CD4-positive, alpha-beta memory T cell (primary cell): ENCODE data around the gene NIT2. TPM values are rescaled to one million over a fixed set of nuclear protein-coding genes. Genes with fewer than 3 reads are reported as not detected.
A peak's percentile ranks its signal among the peaks of the same experiment; 100 is the strongest.

Source experiments
- CTCF ChIA-PET: fragments of 350-600 bp; sonication (Branson Sonifier 250); formaldehyde crosslinking; loops from one replicate; lab custom pipeline; 2021; ENCODE audit warnings: inconsistent platforms; ENCODE audit not compliant: partially characterized antibody; lab: Charles Lee
- POLR2A ChIA-PET: fragments of 350-600 bp; sonication (Branson Sonifier 250); formaldehyde crosslinking; loops from one replicate; lab custom pipeline; 2021; ENCODE audit not compliant: partially characterized antibody; lab: Charles Lee
- DNase-seq, 5 donors: peaks; one replicate each; pipeline versions ENCODE4 v3.0.0 to v3.0.0-alpha.2; 2020 to 2022; ENCODE audit warnings: mixed read lengths in 1 of 5
- H3K27ac ChIP-seq: one replicate; pipeline ENCODE4 v1.7.0; 2013; ENCODE audit warnings: low read depth, low read length
- H3K27me3 ChIP-seq: 2 replicates; pipeline ENCODE4 v1.7.0; 2013; ENCODE audit warnings: mild to moderate bottlenecking, low read length, moderate library complexity; ENCODE audit not compliant: insufficient read depth
- H3K36me3 ChIP-seq: 2 replicates; pipeline ENCODE4 v1.7.0; 2013; ENCODE audit warnings: mild to moderate bottlenecking, low read length, moderate library complexity; ENCODE audit not compliant: insufficient read depth
- H3K4me1 ChIP-seq: 2 replicates; pipeline ENCODE4 v1.7.0; 2013; ENCODE audit warnings: mild to moderate bottlenecking, low read length, moderate library complexity; ENCODE audit not compliant: insufficient read depth
- H3K4me3 ChIP-seq, 2 donors: one replicate each; pipeline ENCODE4 v1.7.0; 2013; ENCODE audit warnings: low read length in 2 of 2, mild to moderate bottlenecking in 1 of 2
- H3K9me3 ChIP-seq, 2 donors: one replicate each; pipeline ENCODE4 v1.7.0; 2013; ENCODE audit warnings: low read length in 2 of 2, control low read depth in 1 of 2; ENCODE audit not compliant: control insufficient read depth in 1 of 2
- H3K27ac Mint-ChIP-seq, 7 donors: one replicate each; pipeline ENCODE4 v1.8.0; 2020 to 2021; ENCODE audit warnings: mixed read lengths in 7 of 7, mild to moderate bottlenecking in 6 of 7, inconsistent platforms in 3 of 7, moderate library complexity in 3 of 7
- H3K27me3 Mint-ChIP-seq, 2 donors: one replicate each; pipeline ENCODE4 v1.8.0; 2020 to 2021; ENCODE audit warnings: mixed read lengths in 2 of 2
- H3K36me3 Mint-ChIP-seq, 2 donors: one replicate each; pipeline ENCODE4 v1.8.0; 2020 to 2021; ENCODE audit warnings: mixed read lengths in 2 of 2, inconsistent platforms in 1 of 2, mild to moderate bottlenecking in 1 of 2
- H3K4me1 Mint-ChIP-seq, 4 donors: one replicate each; pipeline ENCODE4 v1.8.0; 2020 to 2021; ENCODE audit warnings: mixed read lengths in 4 of 4, mild to moderate bottlenecking in 1 of 4
- H3K4me3 Mint-ChIP-seq, 8 donors: one replicate each; pipeline ENCODE4 v1.8.0; 2020 to 2021; ENCODE audit warnings: mixed read lengths in 8 of 8, mild to moderate bottlenecking in 7 of 8, moderate library complexity in 6 of 8, inconsistent platforms in 3 of 8
- H3K9me3 Mint-ChIP-seq, 8 donors: one replicate each; pipeline ENCODE4 v1.8.0; 2020 to 2021; ENCODE audit warnings: mixed read lengths in 8 of 8, mild to moderate bottlenecking in 5 of 8, inconsistent platforms in 3 of 8, moderate library complexity in 1 of 8
- intact Hi-C: fragments of 100-400 bp; cut with micrococcal nuclease; formaldehyde crosslinking; loops from one replicate; pipeline ENCODE4 v1.15.1; 2023
- polyA plus RNA-seq, 2 donors: library from polyadenylated mRNA; unstranded; fragments of 300-500 nt; fragmentation: Illumina TruSeq; gene quantifications; one replicate each; pipeline ENCODE4 v1.2.3, GENCODE V29; 2021
- total RNA-seq, 2 experiments: library from RNA; stranded (reverse); gene quantifications; one replicate each; pipeline ENCODE4 v1.2.3, GENCODE V29; 2021

The NIT2 gene, protein sequence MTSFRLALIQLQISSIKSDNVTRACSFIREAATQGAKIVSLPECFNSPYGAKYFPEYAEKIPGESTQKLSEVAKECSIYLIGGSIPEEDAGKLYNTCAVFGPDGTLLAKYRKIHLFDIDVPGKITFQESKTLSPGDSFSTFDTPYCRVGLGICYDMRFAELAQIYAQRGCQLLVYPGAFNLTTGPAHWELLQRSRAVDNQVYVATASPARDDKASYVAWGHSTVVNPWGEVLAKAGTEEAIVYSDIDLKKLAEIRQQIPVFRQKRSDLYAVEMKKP
- total RNA-seq, result 10 to 100 TPM; 30.5 to 32.6 TPM
- 10 to 100 TPM; 36.0 to 45.9 TPM for polyA plus RNA-seq

DNA sequence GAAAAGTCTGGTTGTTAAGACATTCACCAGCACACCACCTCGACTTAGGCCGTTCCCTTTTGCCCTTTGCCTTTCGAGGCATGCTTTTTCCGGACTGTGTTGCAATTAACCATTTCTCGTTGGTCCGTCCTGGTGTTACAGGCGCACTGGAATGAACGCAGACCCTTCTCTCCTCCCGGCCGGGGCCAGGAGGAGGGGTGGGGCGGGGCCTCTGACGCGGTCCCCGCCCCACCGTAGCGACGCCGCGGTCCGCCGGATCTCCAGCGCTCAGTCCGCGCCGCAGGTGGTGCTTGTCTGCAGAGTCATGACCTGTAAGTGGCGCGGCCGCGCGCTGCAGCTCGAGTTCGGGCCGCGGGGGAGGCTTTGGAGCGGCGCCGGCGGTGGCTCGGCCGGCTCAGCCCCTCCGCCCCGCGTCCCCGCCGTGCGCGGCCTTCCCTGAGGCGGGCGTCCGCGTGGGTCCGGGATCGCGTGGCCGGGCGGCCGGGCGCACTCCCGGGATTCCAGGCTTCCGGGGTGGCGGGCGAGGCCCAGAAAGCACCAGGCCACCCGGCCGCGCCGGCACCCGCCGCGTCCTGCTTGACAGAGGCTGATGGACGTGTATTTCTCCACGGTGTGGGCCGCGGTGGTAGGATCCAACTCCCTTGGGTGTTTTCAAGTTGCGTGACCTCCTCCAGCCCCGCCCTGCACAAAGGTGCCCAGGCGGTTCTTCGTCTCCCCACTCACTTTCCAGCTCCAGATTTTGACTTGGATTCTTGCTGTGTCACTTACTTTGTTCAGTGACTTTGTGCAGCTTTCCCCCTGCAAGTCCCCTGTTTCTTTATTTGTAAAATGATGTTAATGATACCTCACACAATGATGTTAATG, at the start of gene NIT2:
Gene NIT2, plus strand, starts transcription at position 270 of the 864 bp plus-strand sequence. Its CDS starts 35 bp downstream, at position 305.
- DNase-seq, result peak; percentile 74 to 80 (median 75)
- peak within 1 kb of the TSS; percentile 54 to 71 for H3K4me3 ChIP-seq
- CTCF ChIA-PET, result interaction anchor here (1.2 to 2.3 kb wide), 2 partner anchors 18 to 67 kb away, joined by 3 to 9 read pairs; partner anchors contain the start of gene LNP1
- peaks cover 14% of the 10 kb centered on the region for H3K4me1 ChIP-seq
- no peaks in the 10 kb centered on the region for H3K9me3 ChIP-seq
- H3K4me1 Mint-ChIP-seq, result peaks cover 16 to 40% (median 18%) of the 10 kb centered on the region in 4 donors
- no peaks in the 10 kb centered on the region for H3K27me3 Mint-ChIP-seq
- H3K36me3 ChIP-seq, result no peaks in the 10 kb centered on the region
- peaks cover 0 to 3% (median 0%) of the 10 kb centered on the region in 8 donors for H3K9me3 Mint-ChIP-seq
- peak within 1 kb of the TSS; percentile 67 for H3K27ac ChIP-seq
- intact Hi-C loops, result loop anchor here (1.0 to 10.0 kb wide), 5 partner anchors 18 to 374 kb away; partner anchors contain the start of genes LNP1, TBC1D23, TFG and TMEM45A
- POLR2A ChIA-PET, result interaction anchor here (0.6 to 3.0 kb wide), 6 partner anchors 8 to 347 kb away, joined by 3 to 20 read pairs (median 3); partner anchors contain the start of genes LNP1, TBC1D23 and TOMM70
- H3K36me3 Mint-ChIP-seq, result peaks cover 0 to 12% of the 10 kb centered on the region in 2 donors
- no peaks in the 10 kb centered on the region for H3K27me3 ChIP-seq
- H3K27ac Mint-ChIP-seq, result peak within 1 kb of the TSS; percentile 83 to 97 (median 95)
- H3K4me3 Mint-ChIP-seq, result peak within 1 kb of the TSS; percentile 89 to 96 (median 96)

DNA sequence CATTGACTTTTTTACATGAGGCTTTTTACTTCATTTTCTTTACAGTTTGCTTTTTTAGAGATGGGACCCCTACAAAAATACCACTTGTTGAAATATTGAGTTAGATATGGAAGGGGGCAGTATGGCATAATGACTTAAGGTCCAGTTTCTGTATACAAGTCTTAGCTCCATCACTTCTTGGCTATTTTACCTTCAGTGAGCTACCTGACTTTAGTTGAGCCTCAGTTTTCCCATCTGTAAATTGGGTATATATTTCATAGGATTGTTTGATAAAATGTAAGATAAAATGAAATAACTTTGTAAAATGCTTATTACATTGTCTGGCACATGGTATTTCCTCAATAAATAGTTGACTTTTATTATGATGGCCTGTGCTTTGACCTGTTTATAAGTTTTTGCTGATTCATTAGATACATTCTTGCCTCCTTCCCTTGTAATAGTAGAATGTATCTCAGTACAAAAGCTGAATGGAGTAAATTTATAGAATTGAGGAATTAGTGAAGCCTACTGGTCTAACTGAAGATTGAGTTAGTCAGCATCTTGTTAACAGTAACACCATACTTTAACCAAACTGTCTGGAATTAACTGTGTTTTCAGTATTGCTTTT, 46.2 kb upstream of the NIT2 start:
- H3K4me1 Mint-ChIP-seq, result peaks cover 0 to 4% (median under 1%) of the 10 kb centered on the region in 4 donors
- Histone ChIP-seq H3K4me3 (no peak overlapping the region), H3K27ac (no peak overlapping the region), H3K9me3 (no peaks in the 10 kb centered on the region), H3K27me3 (no peaks in the 10 kb centered on the region), H3K36me3 (peaks cover 14% of the 10 kb centered on the region), H3K4me1 (no peaks in the 10 kb centered on the region)
- DNase-seq, result no peak
- POLR2A ChIA-PET, result no interaction called here
- peaks cover 23 to 59% of the 10 kb centered on the region in 2 donors for H3K36me3 Mint-ChIP-seq
- intact Hi-C loops, result no loop called here
- H3K9me3 Mint-ChIP-seq, result no peaks in the 10 kb centered on the region
- no peaks in the 10 kb centered on the region for H3K27me3 Mint-ChIP-seq
- H3K27ac Mint-ChIP-seq, result no peak overlapping the region
- CTCF ChIA-PET, result no interaction called here
- H3K4me3 Mint-ChIP-seq, result no peak overlapping the region

DNA sequence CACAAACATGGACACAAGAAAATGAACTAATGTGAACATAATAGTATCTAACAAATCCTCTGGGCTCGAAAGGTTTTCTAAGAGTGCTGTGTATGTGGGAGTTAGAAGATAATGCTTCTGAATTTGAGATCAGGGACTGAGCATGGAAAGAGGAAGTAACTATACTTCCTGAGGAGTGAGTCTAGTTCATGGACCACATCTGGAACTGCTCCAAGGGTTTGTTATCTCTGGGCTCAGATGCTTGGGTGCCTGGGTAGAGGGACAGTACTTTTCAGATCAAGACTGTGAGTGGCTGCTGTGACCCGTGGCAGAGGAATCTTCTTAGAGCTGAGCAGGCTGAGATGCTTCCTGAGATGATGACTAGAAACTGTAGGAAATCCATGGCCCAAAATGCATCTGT, 45.2 kb upstream of the NIT2 start:
- H3K4me1 Mint-ChIP-seq, result peaks cover 0 to 4% (median under 1%) of the 10 kb centered on the region in 4 donors
- Histone ChIP-seq H3K27me3 (no peaks in the 10 kb centered on the region), H3K9me3 (no peaks in the 10 kb centered on the region), H3K4me1 (no peaks in the 10 kb centered on the region), H3K27ac (no peak overlapping the region), H3K36me3 (peaks cover 14% of the 10 kb centered on the region), H3K4me3 (no peak overlapping the region)
- intact Hi-C loops, result no loop called here
- DNase-seq, result no peak
- no peak overlapping the region for H3K4me3 Mint-ChIP-seq
- no peaks in the 10 kb centered on the region for H3K27me3 Mint-ChIP-seq
- H3K9me3 Mint-ChIP-seq, result no peaks in the 10 kb centered on the region
- H3K36me3 Mint-ChIP-seq, result peaks cover 24 to 56% of the 10 kb centered on the region in 2 donors
- CTCF ChIA-PET, result no interaction called here
- peak overlapping the region in 5 of 7 donors; percentile 5 to 48 (median 18) for H3K27ac Mint-ChIP-seq
- POLR2A ChIA-PET, result no interaction called here

DNA sequence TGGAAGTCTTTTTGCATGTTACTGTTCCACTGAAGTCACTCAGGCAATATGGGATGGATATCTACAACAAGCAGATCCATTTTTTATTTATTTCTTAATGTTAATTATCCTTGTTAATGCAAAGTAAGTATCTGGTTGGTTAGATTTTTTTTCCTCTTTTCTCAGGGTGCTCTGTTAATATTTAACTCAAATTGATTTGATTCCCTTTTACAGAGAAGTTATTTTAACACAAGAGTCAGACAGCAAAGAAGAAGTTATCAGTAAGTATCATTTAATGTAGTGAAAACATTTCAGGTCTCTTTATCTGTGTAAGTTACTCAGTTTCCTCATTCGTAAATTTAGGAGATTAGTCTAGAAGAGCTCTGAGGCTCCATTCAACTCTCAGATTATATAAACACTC, 39.5 kb upstream of the NIT2 start:
- Mint-ChIP-seq H3K4me1 (peaks cover 0 to 2% (median under 1%) of the 10 kb centered on the region in 4 donors), H3K27ac (peak overlapping the region in 2 of 7 donors; percentile 39 to 43), H3K36me3 (peaks cover 40 to 58% of the 10 kb centered on the region in 2 donors), H3K27me3 (no peaks in the 10 kb centered on the region), H3K9me3 (no peaks in the 10 kb centered on the region), H3K4me3 (no peak overlapping the region)
- Histone ChIP-seq H3K4me3 (no peak overlapping the region), H3K9me3 (no peaks in the 10 kb centered on the region), H3K4me1 (no peaks in the 10 kb centered on the region), H3K27me3 (no peaks in the 10 kb centered on the region), H3K36me3 (peaks cover 15% of the 10 kb centered on the region), H3K27ac (no peak overlapping the region)
- intact Hi-C loops, result no loop called here
- DNase-seq, result no peak
- ChIA-PET CTCF (no interaction called here), POLR2A (no interaction called here)

DNA sequence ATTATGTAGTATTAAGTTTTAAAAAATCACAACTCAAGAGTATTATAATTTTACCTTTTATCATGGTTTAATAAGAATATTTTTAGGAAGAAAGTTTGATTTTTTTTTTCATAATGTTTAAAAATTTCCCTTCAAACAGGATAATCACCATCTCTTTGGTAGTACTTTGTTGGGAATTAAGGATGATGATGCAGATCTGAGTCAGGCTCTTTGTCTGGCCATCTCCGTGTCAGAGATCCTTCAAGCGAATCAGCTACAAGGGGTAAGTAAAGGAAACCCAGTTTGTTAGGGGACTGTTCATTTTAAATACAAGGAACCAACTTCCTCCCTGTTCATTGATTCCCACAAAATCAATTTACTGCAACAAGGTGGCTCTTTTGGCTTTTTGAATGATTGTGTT, 36.8 kb upstream of the NIT2 start:
- Mint-ChIP-seq H3K27ac (no peak overlapping the region), H3K4me1 (peaks cover 0 to 1% (median 0%) of the 10 kb centered on the region in 4 donors), H3K4me3 (no peak overlapping the region), H3K9me3 (no peaks in the 10 kb centered on the region), H3K27me3 (no peaks in the 10 kb centered on the region), H3K36me3 (peaks cover 41 to 56% of the 10 kb centered on the region in 2 donors)
- intact Hi-C loops, result no loop called here
- Histone ChIP-seq H3K4me3 (no peak overlapping the region), H3K4me1 (no peaks in the 10 kb centered on the region), H3K27ac (no peak overlapping the region), H3K9me3 (no peaks in the 10 kb centered on the region), H3K36me3 (peaks cover 9% of the 10 kb centered on the region), H3K27me3 (no peaks in the 10 kb centered on the region)
- CTCF ChIA-PET, result no interaction called here
- DNase-seq, result no peak
- POLR2A ChIA-PET, result no interaction called here

DNA sequence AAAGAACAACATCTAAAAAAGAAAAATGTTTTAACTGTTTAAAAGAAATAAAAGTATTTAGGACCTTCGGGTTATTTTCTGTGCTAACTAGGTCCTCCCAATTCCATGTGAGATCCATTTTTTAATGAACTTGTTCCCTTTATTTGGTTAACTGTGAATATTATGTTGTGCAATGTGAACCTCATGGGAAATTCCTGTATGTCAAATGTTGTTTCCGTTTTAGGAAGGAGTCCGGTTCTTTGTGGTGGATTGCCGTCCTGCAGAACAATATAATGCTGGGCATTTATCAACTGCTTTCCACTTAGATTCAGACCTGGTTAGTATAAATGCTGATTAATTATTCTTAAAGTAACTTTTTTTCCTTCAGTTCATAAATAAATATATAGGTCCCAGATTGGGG, 35.5 kb upstream of the NIT2 start:
- no peaks in the 10 kb centered on the region for H3K27me3 Mint-ChIP-seq
- H3K4me1 Mint-ChIP-seq, result peaks cover 0 to 1% (median 0%) of the 10 kb centered on the region in 4 donors
- Histone ChIP-seq H3K27me3 (no peaks in the 10 kb centered on the region), H3K4me3 (no peak overlapping the region), H3K36me3 (peaks cover 9% of the 10 kb centered on the region), H3K4me1 (no peaks in the 10 kb centered on the region), H3K9me3 (no peaks in the 10 kb centered on the region), H3K27ac (no peak overlapping the region)
- no peak overlapping the region for H3K27ac Mint-ChIP-seq
- CTCF ChIA-PET, result no interaction called here
- POLR2A ChIA-PET, result no interaction called here
- peaks cover 38 to 55% of the 10 kb centered on the region in 2 donors for H3K36me3 Mint-ChIP-seq
- DNase-seq, result no peak
- no peak overlapping the region for H3K4me3 Mint-ChIP-seq
- intact Hi-C loops, result no loop called here
- H3K9me3 Mint-ChIP-seq, result no peaks in the 10 kb centered on the region
